ENCODE data around the gene ATP8B4.

Gene ATP8B4

DNA sequence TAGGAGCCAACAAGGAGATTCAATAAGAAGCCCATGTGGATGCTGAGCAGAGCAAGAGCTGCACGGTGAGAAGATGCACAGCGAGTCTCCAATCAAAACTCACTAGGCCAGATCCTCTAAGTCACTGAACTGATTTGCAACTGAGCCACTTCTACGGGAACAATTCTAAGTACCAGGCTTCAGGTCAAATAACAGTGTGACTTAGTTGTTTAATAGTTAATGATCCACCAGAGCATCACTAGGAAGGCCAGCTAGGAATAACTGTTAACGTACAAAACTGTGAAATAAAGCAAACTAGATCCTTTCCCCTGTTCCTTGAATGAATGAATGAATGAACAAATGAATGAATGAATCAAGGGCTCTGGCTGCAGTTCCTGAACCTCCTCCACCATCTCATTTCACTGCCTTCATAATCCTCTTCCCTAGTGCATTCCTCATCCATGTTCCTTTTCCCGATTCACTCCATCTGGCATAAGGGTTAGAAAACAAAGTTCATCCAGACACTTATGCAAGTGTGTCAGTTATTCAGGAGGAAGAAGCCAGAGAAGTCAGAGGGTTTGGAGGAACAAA, 59.7 kb downstream of the ATP8B4 start:
- DNase-seq, result no peak

DNA sequence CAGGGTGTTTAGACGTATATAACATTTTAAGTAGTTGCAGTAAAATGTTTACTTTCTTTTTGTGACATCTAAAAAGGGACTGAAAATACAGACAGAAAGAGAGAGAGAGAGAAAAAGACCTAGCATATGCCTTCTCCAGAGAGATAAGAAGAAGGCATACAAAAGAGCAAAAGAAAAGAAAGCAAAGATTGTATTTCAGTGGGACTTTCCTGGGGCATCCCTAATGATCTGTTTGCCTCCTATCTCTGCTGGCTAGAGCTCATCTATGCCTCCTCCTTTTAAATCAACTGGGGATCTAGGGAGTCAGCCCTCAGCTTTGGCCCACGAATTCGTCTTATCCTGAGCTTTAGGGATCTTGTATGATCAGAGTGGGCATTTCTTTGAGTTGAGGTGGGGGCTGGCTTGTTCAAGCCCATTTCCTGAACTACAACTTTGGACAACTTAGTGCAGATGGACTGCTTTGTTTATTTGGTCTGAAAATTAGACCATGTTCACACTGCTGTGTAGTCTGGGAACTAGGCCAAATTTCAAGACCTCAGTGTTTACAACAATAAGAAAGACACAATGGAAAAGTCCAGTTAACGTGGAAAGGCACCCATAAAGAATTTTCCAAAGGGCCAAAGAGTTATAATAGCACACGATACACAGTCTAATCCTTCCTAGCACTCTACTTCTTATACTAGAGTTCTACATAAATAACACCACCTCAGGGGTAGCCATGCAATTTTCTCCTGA, 61.0 kb downstream of the ATP8B4 start:
- no peak for DNase-seq

DNA sequence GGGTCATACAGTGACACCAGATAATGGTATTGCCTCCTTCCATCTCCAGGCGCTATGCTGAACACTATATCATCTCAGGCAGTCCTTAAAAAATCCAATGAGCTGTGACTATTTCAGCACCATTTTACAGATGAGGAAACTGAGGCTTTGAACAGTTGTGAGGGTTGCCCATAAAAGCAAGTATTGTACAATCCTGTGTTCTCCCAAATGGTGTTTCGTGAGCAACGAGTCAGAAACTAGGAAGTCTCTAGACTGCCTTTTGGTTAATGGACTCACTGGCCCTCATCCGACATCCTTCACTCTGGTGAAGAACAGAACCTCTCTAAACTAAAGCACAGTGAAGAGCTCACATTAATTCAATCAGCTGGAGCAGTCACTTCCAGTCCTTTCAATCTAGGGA, 61.8 kb downstream of the ATP8B4 start:
- DNase-seq, result no peak

DNA sequence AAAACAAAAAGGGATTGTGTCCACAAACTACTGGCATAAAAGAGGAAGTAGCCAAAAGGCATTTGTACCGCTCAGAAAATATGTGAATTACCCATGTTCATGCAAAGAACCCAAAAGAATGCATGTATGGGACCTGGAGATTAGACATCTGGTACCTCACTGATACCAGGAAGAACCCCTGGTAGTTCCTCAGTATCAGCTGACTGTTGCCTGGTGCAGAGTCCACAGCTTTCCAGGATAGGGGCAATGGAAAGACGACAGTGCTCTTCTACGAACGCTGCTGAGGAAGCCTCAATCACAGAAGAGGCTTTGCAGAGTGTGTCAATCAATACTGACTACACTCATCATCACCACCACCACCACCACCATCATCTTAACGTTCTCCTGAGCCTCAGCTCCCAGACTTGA, 63.3 kb downstream of the ATP8B4 start:
- DNase-seq, result no peak

DNA sequence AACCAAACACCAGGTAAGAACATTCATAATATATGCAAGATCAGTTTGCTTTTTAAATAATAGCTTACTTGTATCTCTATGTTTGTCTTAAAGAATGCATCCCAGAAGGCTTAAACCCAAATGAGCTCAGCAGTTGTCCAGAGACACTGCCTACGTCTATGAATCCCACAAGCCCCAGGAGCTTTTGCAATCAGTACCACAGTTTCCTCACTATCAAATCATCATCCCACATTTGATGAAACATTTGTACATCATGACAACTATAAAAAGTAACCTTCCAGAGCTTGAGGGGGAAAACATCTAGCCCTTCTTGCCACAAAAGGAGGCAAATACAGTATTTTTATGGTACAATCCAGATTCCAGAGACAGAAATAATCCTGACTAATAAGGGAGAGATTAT, 63.7 kb downstream of the ATP8B4 start:
- no peak for DNase-seq

DNA sequence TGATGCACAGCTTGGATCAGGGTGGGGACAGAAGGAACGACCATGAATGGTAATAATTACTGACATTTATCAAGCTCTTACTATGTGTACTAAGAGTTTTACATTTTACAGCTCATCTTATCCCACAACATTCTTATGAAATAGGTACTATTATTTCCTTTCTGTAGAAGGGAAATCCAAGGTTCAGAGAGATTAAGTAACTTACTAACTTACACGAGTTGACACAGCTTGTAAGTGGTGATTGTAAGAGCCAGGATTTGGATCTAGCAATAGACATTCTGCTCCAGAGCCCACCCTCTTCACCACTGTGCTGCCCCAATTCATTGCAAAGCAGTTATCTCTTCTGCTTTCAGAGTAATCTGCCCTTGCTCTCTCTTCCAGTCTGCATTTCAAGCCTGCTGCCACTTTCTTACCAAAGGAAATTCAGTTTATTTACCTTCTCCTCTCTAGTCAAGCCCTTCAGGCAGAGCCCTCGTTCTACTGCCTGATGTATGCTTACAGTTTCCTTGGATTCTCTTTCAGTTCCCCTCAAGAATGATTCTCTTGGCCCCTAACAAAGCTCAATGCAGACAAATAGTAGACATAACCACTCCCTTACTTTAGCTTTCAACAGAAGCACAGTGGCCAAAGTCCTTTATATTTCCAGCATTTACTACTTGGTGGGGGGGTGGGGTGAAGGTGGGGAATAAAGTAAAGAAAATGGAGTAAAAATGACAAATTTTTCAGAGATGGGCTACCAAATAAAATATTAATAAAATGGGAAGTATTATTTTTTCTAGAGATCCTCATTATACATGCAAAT, 65.8 kb downstream of the ATP8B4 start:
- no peak for DNase-seq

DNA sequence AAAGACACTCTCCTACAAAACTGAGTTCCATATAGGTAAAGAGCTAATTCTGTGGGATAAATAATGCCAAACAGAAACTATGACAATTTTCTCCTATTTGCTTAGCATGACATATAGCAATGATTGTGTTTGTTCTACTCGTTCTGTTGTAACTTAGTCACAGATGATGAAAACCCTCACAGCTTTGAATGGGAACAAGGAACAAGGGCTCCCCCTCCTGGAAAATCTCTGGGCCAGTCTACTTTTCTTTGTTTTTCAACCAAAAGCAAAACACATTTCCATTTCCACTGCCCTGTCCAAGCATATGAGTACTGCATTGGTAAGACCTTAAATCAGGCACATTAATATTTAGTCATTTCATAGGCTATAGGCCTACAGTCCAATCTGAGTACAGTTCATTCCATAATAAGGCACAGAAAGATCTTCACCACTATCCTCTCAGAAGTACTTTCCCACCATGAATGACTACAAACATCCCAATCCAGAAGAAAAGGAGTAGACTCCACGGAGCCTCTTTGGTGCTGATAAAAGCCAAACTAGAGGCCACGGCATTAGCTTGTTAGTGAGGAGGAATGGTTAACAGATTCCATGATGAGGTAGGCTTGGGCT, 67.1 kb downstream of the ATP8B4 start:
- DNase-seq, result peak; percentile 33

DNA sequence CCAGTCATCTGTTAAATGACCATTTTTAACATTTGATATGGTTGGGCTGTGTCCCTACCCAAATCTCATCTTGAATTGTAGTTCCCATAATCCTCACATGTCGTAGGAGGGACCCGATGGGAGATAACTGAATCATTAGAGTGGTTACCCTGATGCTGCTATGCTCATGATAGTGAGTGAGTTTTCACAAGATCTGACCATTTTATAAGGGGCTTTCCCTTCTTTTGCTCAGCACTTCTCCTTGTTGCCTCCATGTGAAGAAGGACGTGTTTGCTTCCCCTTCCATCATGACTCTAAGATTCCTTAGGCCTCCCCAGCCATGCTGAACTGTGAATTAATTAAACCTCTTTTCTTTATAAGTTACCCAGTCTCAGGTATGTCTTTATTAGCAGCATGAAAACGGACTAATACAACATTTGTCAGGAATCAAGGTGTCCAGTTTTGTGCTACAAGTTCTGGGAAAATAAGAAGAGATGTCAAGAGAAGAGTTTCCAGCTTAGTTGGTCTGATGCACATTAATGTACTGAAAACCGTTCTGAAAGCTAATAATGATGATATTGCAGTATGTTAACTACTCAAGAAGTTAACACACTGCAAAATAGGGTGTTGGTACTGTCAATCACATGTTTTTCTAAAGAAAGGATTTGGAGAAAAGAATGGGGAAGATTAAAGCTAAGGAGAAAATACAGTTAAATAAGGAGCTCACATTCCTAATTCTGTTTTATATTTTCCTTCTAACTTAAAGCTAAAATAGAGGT, 67.9 kb downstream of the ATP8B4 start:
- DNase-seq, result no peak

DNA sequence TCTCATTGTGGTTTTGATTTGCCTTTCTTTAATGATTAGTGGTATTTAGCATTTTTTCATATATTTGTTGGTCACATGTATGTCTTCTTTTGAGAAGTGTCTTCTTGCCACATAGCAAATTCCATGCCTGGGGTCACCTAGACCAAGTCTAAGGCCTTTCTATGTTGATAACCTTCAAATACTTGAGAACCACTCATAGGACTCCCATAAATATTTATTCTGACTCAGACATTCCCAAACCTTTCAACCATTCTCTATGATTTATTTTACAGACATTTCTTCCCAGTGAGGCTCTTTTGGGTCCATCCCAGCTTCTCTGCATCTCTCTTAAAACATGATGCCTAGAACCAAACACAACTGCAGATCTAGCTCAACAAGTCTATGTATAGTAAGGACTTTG, 69.2 kb downstream of the ATP8B4 start:
- no peak for DNase-seq

DNA sequence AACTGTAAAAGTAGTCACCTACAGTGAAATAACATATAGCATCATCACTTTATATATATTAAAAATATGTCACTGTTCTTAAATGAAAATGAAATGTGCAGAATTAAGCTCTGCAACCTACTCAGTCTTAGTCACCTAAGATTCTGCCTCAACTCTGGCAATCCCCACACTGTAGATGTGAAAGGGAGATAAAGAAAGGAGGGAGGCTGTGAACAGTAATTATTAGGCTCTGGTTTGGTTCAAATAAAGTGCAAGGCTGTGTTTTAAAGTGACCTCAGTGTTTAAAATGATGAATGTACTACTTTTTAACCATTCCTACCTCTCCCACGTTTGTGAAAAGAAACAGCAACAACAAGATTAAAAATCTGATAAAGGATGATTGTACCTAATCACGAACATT, 72.2 kb downstream of the ATP8B4 start:
- DNase-seq, result no peak

DNA sequence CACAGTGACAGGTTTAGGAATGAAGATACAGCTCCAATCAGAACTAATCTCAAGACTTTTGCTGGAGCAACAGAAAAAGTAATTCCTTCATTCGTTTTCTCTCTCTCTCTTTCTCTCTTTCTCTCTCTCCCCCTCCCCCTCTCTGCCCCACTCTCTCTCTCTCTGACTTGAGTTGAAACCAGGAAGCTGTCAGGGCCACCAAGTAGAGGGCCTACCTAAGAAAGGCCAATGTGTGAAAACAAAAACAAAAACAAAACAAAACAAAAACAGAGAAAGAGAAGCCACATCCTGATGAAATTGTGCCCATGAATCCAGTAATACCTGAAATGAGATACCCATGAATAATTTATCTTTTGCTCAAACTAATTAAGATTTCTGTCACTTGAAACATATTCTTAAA, 72.9 kb downstream of the ATP8B4 start:
- no peak for DNase-seq

DNA sequence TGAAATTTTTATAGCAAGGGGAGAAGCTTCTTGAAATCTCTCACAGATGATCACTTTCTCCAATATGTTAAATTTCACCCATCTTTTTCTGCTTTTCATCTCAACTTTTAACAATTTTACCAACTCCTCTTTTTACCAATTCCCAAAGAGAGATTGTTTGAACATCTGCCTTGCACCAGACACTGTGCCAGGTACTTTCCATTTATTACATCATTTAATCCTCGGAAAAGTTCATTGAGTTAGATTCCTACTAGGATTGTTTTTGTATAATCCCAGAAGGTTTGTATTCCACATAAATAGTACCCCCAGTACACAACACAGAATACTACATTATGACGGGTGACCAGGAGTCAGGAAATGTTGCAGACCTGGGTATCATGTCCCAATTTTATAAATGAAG, 74.1 kb downstream of the ATP8B4 start:
- no peak for DNase-seq

DNA sequence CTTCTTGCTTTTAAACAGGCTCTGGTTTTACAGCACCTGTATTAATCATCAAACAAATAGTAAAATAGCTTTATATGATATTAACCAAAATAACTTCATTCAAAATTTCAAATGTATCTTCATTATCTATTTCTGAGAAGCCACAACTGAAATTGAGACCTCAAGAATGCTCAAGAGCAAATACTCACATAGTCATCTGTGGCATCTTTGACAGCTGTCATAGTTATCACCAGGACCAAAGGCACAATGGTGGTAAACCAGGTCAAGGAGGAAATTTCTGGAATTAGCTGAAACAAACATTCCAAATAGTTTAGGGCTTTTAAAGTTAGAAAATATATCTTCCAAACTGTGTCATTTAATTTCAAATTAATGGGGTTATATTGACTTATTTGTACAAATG, 74.6 kb downstream of the ATP8B4 start:
- DNase-seq, result no peak

DNA sequence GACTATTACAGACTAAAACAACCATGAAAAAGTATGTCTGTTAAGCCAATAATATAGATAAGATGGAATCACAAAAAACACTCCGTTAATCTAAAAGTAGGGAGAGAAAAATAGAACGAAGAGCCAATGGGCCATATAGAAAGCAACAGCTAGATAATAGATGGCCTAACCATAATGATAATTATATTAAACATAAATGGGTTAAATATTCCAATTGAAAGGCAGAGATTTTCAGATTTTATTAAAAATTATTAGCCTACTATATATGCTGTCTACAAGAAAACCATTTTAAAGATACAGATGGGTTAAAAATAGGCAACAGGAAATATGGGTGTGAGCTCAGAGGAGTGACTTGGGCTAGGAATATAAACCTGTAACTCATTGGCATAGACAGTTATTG, 76.3 kb downstream of the ATP8B4 start:
- no peak for DNase-seq

DNA sequence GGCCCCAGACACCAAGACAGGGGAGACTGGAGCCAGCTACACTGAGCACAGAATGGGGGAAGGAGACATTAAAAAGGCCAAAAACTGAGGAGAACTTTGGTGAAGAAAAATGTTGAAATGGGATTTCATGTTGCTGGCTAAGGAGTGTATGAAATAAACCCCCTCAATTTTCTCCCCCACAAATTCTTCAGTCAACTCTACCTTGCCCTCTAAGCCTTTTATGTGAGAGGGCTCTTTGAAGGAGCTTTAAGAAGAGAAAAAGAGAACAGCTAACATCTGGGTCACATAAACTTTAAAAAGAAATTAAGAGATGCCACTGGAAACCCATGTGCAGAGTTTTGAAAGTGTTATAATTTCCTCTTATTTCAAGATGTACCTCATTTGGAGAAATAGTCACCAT, 88.6 kb downstream of the ATP8B4 start:
- DNase-seq, result no peak

DNA sequence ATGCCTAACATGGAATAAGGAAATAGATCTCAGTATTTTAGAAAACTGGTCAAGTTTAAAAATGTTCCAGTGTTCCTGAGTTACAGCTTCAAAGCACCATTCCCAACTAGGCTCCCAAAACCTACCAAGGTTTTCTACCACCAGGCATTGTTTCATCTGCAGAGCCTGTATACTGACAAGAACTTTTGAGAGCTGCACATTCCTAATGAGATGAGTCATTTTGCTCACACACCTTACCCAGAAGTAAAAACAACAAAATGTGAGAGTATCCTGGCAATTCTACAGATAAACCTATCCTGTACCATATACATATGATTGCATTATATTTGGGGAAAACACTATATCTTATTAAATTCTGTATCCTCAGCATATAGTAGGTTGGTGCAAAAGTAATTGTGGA, 90.7 kb downstream of the ATP8B4 start:
- DNase-seq, result no peak

DNA sequence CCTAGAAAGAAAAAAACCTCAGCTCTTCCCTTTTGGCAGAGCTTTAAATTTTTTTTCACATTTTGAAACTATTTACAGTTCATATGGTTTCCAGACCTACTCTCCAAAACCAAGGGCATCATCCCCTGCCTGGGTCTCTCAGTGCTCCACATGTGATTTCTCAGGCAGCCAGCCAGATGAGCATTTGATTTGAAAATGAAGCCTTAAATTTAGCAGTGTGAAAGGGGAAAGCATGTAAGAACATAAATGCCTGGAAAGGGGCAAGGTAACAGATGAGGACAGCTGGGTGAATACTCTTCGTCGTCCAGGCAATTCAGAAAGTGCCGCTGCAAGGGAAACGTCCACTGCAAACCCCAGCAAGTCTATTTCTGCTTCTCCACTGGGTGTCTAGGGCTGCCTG, 94.8 kb downstream of the ATP8B4 start:
- no peak for DNase-seq

DNA sequence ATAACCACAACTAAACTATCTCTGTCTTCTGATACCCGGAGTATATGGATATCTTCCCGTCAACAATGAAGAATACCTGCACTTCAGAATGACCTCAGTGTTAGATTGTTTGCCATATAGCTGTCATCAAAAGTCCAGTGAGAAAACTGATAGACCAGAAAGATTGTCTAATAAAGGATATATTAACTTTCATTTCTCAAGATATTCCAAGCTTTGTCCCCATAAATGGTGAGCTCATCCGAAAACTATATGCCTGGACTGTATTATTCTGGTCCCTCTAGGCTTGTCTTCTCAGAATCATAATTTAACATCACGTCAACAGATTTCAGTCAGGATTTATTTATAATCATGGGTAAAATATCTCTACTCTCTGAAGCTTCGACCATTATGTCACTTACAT, 100.5 kb downstream of the ATP8B4 start:
- DNase-seq, result no peak

DNA sequence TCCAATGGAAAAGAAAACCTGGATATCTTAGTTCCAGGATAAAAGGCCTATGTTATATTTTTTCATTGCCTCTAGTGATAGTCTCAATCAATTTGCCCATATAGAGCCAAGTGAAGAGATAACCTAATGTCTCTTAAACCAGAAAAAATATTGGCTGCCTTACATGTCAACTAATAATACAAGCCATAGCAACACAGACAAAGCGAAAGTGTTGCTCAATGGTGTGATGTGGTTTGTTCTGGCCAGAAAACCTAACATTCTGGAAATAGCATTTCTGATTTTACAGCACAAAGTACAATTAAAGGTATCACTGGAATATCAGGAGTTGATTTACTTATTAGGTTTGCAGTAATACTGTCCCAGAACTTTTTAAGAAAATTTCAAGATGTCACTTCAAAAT, 101.5 kb downstream of the ATP8B4 start:
- no peak for DNase-seq

DNA sequence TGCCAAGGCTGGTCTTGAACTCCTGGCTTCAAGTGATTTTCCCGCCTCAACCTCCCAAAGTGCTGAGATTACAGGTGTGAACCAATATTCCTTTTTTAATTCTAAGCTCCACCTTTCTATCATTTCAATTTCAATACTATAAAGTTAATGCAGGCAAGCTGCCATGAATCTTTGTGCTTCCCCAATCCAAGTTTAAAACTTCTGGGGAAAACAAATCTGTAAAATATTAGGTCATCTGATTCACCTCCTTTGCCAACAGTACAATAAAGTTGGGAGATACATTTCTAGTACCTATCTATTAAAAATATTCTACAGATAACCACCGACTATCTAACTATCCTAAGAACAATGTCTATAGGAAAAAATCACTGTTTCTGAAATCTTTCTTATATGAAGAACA, 102.1 kb downstream of the ATP8B4 start:
- DNase-seq, result no peak

DNA sequence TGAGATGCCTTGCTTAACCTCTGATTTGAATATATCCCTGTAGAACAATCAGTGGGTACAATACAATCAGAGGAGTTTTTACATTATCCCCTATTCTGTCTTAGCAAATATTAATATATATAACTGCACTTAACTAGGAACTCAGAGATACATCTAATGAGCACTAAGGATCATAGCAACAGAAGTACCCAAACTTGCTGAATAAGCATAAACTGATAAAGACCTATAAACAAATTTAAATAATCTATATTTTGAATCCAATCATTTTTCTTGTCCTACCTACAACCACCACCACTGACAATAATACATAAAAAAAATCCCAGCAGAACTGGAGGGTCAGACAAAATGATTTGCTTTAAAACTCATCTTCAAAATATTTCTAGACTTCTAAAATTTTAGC, 106.2 kb downstream of the ATP8B4 start:
- DNase-seq, result no peak

DNA sequence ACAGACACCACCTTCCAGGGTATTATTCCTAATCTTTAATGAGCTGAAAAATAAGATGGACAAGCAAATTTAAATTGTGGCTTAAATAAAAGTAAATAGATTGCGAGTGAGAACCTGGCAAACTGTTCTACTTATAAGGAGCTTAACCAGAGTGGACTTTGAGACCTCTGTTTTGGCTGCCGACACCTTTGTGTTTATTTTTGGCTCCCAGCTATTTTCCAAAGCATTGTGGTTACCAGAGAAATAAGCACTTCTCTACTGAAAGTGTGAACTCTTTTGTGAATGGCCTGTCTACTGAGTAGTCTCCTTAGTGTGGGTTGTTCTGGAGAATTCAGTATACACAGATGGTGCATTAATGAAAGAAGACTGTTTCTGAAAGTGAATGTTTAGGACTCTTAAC, 109.4 kb downstream of the ATP8B4 start:
- DNase-seq, result no peak

DNA sequence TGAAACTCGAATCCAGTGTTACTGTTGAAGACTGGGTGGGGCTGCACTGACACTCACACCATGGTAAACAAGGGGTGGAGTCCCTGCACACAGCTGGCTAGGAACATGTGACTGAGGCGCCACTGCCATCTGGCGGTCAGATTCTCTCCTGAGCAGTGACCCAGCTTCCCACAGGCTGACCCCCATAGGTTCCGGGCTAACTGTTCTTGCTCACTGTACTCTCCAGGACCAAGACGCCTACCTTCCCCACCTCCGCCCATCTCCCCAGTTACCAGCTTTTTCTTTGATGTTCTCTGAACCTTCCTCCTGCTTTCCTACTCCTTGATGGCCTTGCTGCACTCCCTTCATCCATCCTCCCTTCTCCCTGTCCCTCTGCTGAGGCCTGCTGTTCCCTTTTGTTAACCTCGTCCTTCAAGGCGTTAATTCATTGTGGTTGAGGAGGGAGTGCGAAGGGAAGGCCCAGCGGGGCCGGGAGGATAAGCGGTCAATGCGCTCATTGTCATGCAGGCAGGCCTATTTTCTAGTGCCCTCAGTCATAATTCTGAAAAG, 115.2 kb downstream of the ATP8B4 start:
- peak; percentile 36 for DNase-seq
